Stimulated activated CD8-positive, alpha-beta memory T cell treated with anti-CD3 and anti-CD28 coated beads, Interleukin-7, amount 100 ng/mL, for 48 hours (primary cell): Measurements from ENCODE around the gene RDH8.

ENCODE experiments used
- DNase-seq, 2 donors: peaks; one replicate each; pipeline ENCODE4 v3.0.0-alpha.2; 2020; ENCODE audit warnings: low read depth in 1 of 2; ENCODE audit errors: extremely low read depth in 1 of 2

RDH8 gene

GRCh38 chr19:10013316-10013715 is at the start of gene RDH8:
RDH8 (plus strand) TSS chr19:10013483; CDS start chr19:10013498, 15 bp downstream.
- DNase-seq: no peak

GRCh38 chr19:9966024-9966423 is 47.3 kb upstream of the RDH8 start:
- DNase-seq: no peak

GRCh38 chr19:9966448-9966847 is 46.8 kb upstream of the RDH8 start:
- no peak for DNase-seq

- no peak for DNase-seq
Measured at GRCh38 chr19:9967326-9967725, 46.0 kb upstream of the RDH8 start.

- no peak for DNase-seq
Measured at GRCh38 chr19:9968820-9969687, 44.2 kb upstream of the RDH8 start.

- no peak for DNase-seq
Measured at GRCh38 chr19:9969688-9969975, 43.7 kb upstream of the RDH8 start.

GRCh38 chr19:9970481-9970880 is 42.8 kb upstream of the RDH8 start:
- no peak for DNase-seq

- no peak for DNase-seq
Measured at GRCh38 chr19:9971166-9971897, 42.0 kb upstream of the RDH8 start.

- no peak for DNase-seq
Measured at GRCh38 chr19:9972103-9972502, 41.2 kb upstream of the RDH8 start.

GRCh38 chr19:9981406-9982260 is 31.6 kb upstream of the RDH8 start:
- no peak for DNase-seq

- DNase-seq: no peak
Measured at GRCh38 chr19:9986787-9987281, 26.4 kb upstream of the RDH8 start.

GRCh38 chr19:9989504-9989903 is 23.8 kb upstream of the RDH8 start:
- no peak for DNase-seq

- DNase-seq: no peak
Measured at GRCh38 chr19:9991425-9992191, 21.7 kb upstream of the RDH8 start.

GRCh38 chr19:9995084-9995483 is 18.2 kb upstream of the RDH8 start:
- no peak for DNase-seq

GRCh38 chr19:9995999-9996398 is 17.3 kb upstream of the RDH8 start:
- DNase-seq: no peak

- DNase-seq: no peak
Measured at GRCh38 chr19:9996541-9996940, 16.7 kb upstream of the RDH8 start.

GRCh38 chr19:10000171-10000826 is 13.0 kb upstream of the RDH8 start:
- peak; percentile 22 to 41 for DNase-seq

GRCh38 chr19:10001899-10002298 is 11.4 kb upstream of the RDH8 start:
- DNase-seq: no peak

- no peak for DNase-seq
Measured at GRCh38 chr19:10003271-10003670, 10.0 kb upstream of the RDH8 start.

GRCh38 chr19:10004617-10005016 is 8.7 kb upstream of the RDH8 start:
- DNase-seq: no peak
